ENCODE results near the gene HSPG2.
"Not testable (repeated sequence)": the region's sequence is repeated elsewhere in the genome, so short reads cannot be mapped to it uniquely, and the experiment has no call there.

Gene HSPG2

GRCh38 chr1:21955501-21956281, 18.6 kb upstream of the HSPG2 start:
- no peak for DNase-seq

DNA sequence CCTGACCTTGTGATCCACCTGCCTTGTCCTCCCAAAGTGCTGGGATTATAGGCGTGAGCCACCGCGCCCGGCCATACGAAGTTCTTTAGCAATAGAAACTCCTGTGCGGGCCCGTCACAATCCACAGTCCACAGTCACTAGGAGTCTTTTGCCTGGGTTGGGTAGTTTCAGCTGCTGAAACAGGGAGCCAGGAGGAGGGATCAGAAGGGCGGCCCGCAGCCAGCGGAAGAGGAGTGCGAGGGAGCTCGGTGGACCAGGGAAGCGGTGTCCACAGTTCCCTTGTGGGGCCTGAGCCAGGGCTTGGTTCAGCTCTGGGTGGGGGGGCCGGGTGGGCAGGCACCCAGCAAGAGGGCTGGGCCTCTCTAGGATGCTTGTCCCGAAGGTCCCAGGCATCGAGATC, 17.9 kb upstream of the HSPG2 start:
- DNase-seq, result no peak

GRCh38 chr1:21952786-21953520, 15.8 kb upstream of the HSPG2 start:
- no peak for DNase-seq

DNA sequence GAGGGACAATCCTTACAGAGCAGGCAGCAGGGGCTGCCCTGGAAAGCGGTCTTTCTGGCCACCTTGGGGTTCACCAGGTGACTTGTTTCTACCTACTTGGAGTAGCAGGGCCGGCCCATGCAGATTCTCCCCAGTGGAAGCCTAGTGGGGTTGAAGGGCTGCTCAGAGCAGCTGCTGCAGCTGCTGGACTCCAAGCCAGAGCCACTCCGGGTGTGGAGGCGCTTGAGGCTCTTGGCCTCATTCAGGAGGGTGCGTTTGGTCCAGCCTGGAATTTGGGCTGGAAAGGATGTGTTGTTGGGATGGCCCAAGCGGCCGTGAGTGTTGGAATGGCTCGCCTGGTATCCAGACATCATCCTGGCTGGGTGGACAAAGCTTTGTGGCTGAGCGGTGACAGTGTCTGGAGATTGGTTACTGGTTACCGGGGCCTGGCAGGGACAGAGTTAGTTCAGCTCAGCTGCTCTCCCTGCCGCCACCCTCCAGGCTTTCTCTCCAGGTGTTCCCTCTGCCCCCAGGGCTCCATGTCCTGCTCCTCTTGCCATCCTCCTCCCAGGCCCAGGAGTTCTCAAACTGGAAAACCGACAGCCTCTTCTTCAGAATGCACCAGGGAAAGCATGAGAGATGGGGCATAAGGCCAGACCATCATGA, 14.2 kb upstream of the HSPG2 start:
- no peak for DNase-seq

GRCh38 chr1:21950734-21951133, 13.6 kb upstream of the HSPG2 start:
- no peak for DNase-seq

GRCh38 chr1:21946836-21947587, 9.9 kb upstream of the HSPG2 start:
- no peak for DNase-seq

DNA sequence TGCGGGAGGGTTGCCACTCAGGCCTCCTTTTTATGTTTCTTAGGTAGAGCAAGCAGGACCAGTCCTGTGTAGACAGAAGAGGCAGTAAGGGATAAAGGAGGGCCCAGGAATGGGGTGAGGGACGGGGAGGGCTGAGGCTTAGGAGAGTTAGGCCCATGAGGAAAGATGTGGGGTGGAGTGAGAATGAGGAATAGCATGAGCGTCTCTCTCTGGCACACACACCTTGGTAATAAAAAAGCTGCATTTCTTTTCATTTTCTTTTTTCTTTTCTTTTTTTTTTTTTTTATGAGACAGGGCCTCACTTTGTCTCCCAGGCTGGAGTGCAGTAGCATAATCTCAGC, 7.6 kb upstream of the HSPG2 start:
- no peak for DNase-seq

- DNase-seq, result not testable (repeated sequence)
Observed at GRCh38 chr1:21942959-21943640, 6.0 kb upstream of the HSPG2 start.

DNA sequence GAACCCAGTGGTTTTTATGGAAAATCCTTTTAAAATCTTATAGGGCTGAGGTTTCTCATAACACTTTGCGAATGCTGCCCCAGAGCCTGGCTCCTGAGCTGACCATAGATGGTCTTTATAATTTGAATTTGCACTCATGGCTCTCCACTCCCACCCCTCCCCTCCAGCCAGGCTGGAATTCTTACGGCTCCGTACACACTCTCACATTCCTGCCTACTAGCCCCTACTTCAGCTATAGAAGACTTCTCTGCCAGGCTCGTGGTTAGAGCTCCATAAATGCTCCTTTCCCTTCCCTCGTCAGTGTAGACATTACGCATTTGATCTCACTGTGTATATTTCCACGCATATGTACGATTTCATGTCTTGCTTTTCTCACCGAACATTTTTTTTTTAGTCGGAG, 5.4 kb upstream of the HSPG2 start:
- no peak for DNase-seq

DNA sequence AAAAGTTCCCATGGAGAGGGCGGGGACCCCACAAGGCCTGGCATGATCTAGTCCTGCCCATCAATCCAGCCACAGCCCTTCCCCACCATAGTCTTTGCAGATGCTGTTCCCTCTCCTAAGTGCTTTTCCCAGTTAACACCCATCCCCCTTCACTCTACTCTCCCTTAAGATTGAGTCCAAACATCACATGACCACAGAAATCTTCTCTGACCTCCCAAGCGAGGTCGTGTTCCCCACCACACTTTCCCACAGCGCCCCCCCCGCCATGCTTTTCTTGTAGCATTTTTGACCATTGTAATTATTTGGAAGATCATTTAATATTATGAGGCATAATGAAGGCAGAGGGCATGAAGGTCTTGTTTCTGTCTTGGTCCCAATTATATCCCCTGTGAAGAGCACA, 4.3 kb upstream of the HSPG2 start:
- no peak for DNase-seq

- DNase-seq, result no peak
Observed at GRCh38 chr1:21940492-21940891, 3.4 kb upstream of the HSPG2 start.

- no peak for DNase-seq
Observed at GRCh38 chr1:21939650-21940374, 2.7 kb upstream of the HSPG2 start.

GRCh38 chr1:21938732-21939538, 1.8 kb upstream of the HSPG2 start:
- DNase-seq, result no peak

GRCh38 chr1:21937372-21938121, 437 bp upstream of the HSPG2 start:
- DNase-seq, result peak; percentile 83

DNA sequence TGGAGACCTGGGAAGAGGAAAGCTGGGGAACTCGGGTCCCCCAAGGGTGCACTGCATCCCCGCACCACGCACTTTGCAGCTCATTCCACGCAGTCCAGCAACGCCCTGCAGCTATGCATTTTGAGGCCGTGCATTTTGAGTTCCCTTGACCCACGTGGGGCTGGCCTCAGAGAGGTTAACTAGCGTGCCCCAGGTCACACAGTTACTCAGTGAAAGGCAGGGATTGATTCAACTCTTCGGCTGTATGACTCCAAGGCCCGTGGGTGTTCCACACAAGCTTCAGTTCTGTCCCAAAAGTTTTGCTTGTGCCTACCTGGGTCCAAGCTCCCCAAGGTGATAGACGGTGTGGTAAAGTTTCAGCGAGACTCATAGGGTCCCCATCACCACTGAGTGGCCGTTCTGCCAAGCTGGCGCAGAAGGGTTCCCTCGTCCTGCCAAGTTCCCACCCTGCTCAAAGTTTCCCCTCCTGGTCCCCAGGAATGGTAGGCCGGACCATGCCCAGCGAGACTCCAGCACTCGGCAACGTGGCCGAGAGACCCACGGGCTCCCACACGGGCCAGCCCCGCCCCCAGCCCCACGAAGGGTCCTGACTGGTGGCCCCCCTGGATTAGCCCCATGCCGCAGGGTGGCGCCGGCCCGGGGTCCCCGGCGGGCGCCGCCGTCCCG, 611 bp downstream of the HSPG2 start:
- no peak for DNase-seq

- no peak for DNase-seq
Observed at GRCh38 chr1:21935891-21936365, 1.2 kb downstream of the HSPG2 start.

GRCh38 chr1:21935393-21935804, 1.7 kb downstream of the HSPG2 start:
- no peak for DNase-seq

GRCh38 chr1:21933397-21934248, 3.5 kb downstream of the HSPG2 start:
- no peak for DNase-seq

DNA sequence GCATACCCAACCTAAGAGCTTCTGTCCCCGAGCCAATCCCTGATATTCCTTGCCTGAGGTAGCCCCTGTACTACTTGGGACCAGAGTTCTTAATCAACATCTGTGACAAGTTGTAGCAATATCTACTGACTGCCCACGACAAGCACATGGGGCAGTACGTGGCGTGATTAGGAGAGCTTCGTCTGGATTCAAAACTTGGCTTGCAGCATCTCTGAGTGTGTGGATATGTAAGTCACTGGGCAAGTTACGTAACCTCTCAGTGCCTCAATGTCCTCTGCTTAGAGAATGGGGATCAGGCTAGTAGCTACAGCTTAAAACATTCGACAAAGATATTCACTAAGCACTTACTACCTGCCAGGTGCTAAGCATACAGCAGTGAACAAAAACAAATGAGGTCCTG, 5.0 kb downstream of the HSPG2 start:
- no peak for DNase-seq

All from NCI-H1436 (cell line).